H1 (cell line): Measurements from ENCODE around the gene ZNF689. TPM values are rescaled to one million over a fixed set of nuclear protein-coding genes. Genes with fewer than 3 reads are reported as not detected.

Source experiments
- CTCF ChIA-PET: fragments of 300-600 bp; sonication (Branson Sonifier 250); formaldehyde crosslinking; loops from one replicate; lab custom pipeline; 2021; ENCODE audit not compliant: partially characterized antibody; lab: Charles Lee
- POLR2A ChIA-PET: fragments of 300-600 bp; sonication (Branson Sonifier 250); formaldehyde crosslinking; loops from one replicate; lab custom pipeline; 2021; ENCODE audit warnings: inconsistent platforms; ENCODE audit not compliant: partially characterized antibody; lab: Charles Lee
- DNase-seq, 2 experiments: peaks; one replicate each; pipeline versions ENCODE4 v3.0.0 to v3.0.0-alpha.2; 2010 to 2022; ENCODE audit warnings: low spot score in 2 of 2, low read depth in 1 of 2, mixed read lengths in 1 of 2
- FAIRE-seq: peaks from 2 replicates; lab custom pipeline; 2011; peaks lifted over from hg19 to GRCh38; lab: Jason Lieb, UNC
- H2AFZ ChIP-seq: 2 replicates; pipeline ENCODE4 v1.8.1; 2012; ENCODE audit warnings: low read length, inconsistent platforms
- H2AK5ac ChIP-seq: 2 replicates; pipeline ENCODE4 v1.6.1; 2013; ENCODE audit warnings: low read depth, low read length
- H2BK120ac ChIP-seq: replicated peaks from 2 replicates; pipeline ENCODE3; 2013; ENCODE audit warnings: low read depth, low read length, inconsistent platforms
- H2BK12ac ChIP-seq: 2 replicates; pipeline ENCODE4 v1.6.1; 2013; ENCODE audit warnings: low read depth, low read length
- H2BK15ac ChIP-seq: 2 replicates; pipeline ENCODE4 v1.6.1; 2013; ENCODE audit warnings: low read length
- H2BK20ac ChIP-seq: 2 replicates; pipeline ENCODE4 v1.6.1; 2013; ENCODE audit warnings: low read length
- H2BK5ac ChIP-seq: 2 replicates; pipeline ENCODE4 v1.6.1; 2013; ENCODE audit warnings: low read depth, low read length
- H3K14ac ChIP-seq: 2 replicates; pipeline ENCODE4 v1.6.1; 2013; ENCODE audit warnings: inconsistent platforms; ENCODE audit not compliant: insufficient read length
- H3K18ac ChIP-seq: 2 replicates; pipeline ENCODE4 v1.6.1; 2013; ENCODE audit warnings: low read length; ENCODE audit errors: extremely low read depth
- H3K23ac ChIP-seq: 2 replicates; pipeline ENCODE4 v1.6.1; 2013; ENCODE audit warnings: inconsistent platforms; ENCODE audit not compliant: insufficient read length
- H3K23me2 ChIP-seq: 2 replicates; pipeline ENCODE4 v1.6.1; 2013; ENCODE audit warnings: low read depth, low read length
- H3K27ac ChIP-seq: 2 replicates; pipeline ENCODE4 v1.6.1; 2011; ENCODE audit warnings: low read depth, low read length, inconsistent platforms
- H3K27me3 ChIP-seq, 4 experiments: replicated peaks in 1 of 4; 1 replicate in 1 of 4; 2 replicates in 3 of 4; pipeline versions ENCODE4 v1.6.1 to v1.8.1; 2011 to 2013; ENCODE audit warnings: low read length in 3 of 4, mild to moderate bottlenecking in 3 of 4, inconsistent platforms in 2 of 4, mixed read lengths in 2 of 4, moderate library complexity in 1 of 4; ENCODE audit not compliant: control insufficient read depth in 3 of 4, insufficient read depth in 3 of 4; ENCODE audit errors: extremely low read depth in 1 of 4
- H3K36me3 ChIP-seq, 4 experiments: 2 replicates each; pipeline versions ENCODE4 v1.6.1 to v1.8.1; 2011 to 2013; ENCODE audit warnings: mild to moderate bottlenecking in 4 of 4, low read length in 3 of 4, moderate library complexity in 2 of 4, control low read depth in 1 of 4, inconsistent platforms in 1 of 4; ENCODE audit not compliant: insufficient read depth in 4 of 4, control insufficient read depth in 2 of 4
- H3K4ac ChIP-seq: replicated peaks from 2 replicates; pipeline ENCODE3; 2013; ENCODE audit warnings: low read length, low read depth, mixed read lengths, inconsistent platforms; ENCODE audit not compliant: insufficient read length
- H3K4me1 ChIP-seq, 4 experiments: replicated peaks in 1 of 4; 1 replicate in 1 of 4; 2 replicates in 3 of 4; pipeline versions ENCODE4 v1.6.1 to v1.8.1; 2011 to 2013; ENCODE audit warnings: low read length in 3 of 4, inconsistent platforms in 2 of 4, mixed read lengths in 1 of 4; ENCODE audit not compliant: insufficient read depth in 4 of 4, control insufficient read depth in 3 of 4
- H3K4me2 ChIP-seq, 2 experiments: 2 replicates each; pipeline versions ENCODE4 v1.6.1 to v1.8.1; 2011 to 2013; ENCODE audit warnings: low read depth in 2 of 2, low read length in 2 of 2, control low read depth in 1 of 2, inconsistent platforms in 1 of 2, mild to moderate bottlenecking in 1 of 2; ENCODE audit not compliant: insufficient read depth in 1 of 2
- H3K4me3 ChIP-seq, 4 experiments: fragments of 200-600, 300-600 bp in 1 of 4; sonication (generic), shearing (Covaris generic), sonication (Bioruptor Twin) in 1 of 4; 2 replicates each; pipeline versions ENCODE4 v1.5.1 to v1.8.1; 2011 to 2016; ENCODE audit warnings: low read length in 4 of 4, low read depth in 3 of 4, control low read depth in 2 of 4, inconsistent platforms in 2 of 4, mild to moderate bottlenecking in 2 of 4, mixed read lengths in 1 of 4, moderate library complexity in 1 of 4; ENCODE audit not compliant: insufficient read depth in 2 of 4; ENCODE audit errors: extremely low read depth in 1 of 4
- H3K56ac ChIP-seq: replicated peaks from 2 replicates; pipeline ENCODE3; 2013; ENCODE audit warnings: low read depth, mild to moderate bottlenecking, mixed read lengths, low read length, inconsistent platforms; ENCODE audit not compliant: insufficient read length
- H3K79me1 ChIP-seq: 2 replicates; pipeline ENCODE4 v1.6.1; 2013; ENCODE audit warnings: low read depth, low read length, control low read depth
- H3K79me2 ChIP-seq, 2 experiments: 2 replicates each; pipeline versions ENCODE4 v1.6.1 to v1.8.1; 2012 to 2013; ENCODE audit warnings: low read length in 2 of 2, mild to moderate bottlenecking in 2 of 2, inconsistent platforms in 1 of 2; ENCODE audit not compliant: insufficient read depth in 2 of 2, control insufficient read depth in 1 of 2
- H3K9ac ChIP-seq, 4 experiments: replicated peaks in 1 of 4; 1 replicate in 1 of 4; 2 replicates in 3 of 4; pipeline versions ENCODE4 v1.6.1 to v1.8.1; 2011 to 2013; ENCODE audit warnings: low read depth in 3 of 4, low read length in 3 of 4, control low read depth in 2 of 4, mild to moderate bottlenecking in 2 of 4, moderate library complexity in 2 of 4, inconsistent platforms in 1 of 4; ENCODE audit errors: extremely low read depth in 1 of 4
- H3K9me3 ChIP-seq, 2 experiments: 2 replicates each; pipeline versions ENCODE4 v1.6.1 to v1.8.1; 2012 to 2013; ENCODE audit warnings: mild to moderate bottlenecking in 2 of 2, moderate library complexity in 2 of 2, control low read depth in 1 of 2, inconsistent platforms in 1 of 2, low read depth in 1 of 2, low read length in 1 of 2, mixed read lengths in 1 of 2; ENCODE audit not compliant: insufficient read depth in 2 of 2
- H4K20me1 ChIP-seq, 2 experiments: replicated peaks in 1 of 2; 2 replicates each; pipeline versions ENCODE3 to v1.8.1; 2011 to 2013; ENCODE audit warnings: inconsistent platforms in 2 of 2, low read length in 2 of 2, mild to moderate bottlenecking in 1 of 2; ENCODE audit not compliant: insufficient read depth in 2 of 2, control insufficient read depth in 1 of 2
- H4K5ac ChIP-seq: 2 replicates; pipeline ENCODE4 v1.6.1; 2013; ENCODE audit warnings: low read length, low read depth, mixed read lengths, inconsistent platforms; ENCODE audit not compliant: insufficient read length
- H4K8ac ChIP-seq: 2 replicates; pipeline ENCODE4 v1.8.0; 2013; ENCODE audit warnings: mild to moderate bottlenecking, moderate library complexity, low read length, inconsistent platforms; ENCODE audit not compliant: insufficient read depth; ENCODE audit errors: extremely low read depth
- H4K91ac ChIP-seq: replicated peaks from 2 replicates; pipeline ENCODE3; 2013; ENCODE audit warnings: low read length, mixed read lengths, inconsistent platforms; ENCODE audit not compliant: insufficient read length
- BACH1 ChIP-seq: IDR thresholded peaks from 2 replicates; pipeline ENCODE4 v1.6.1; 2012; ENCODE audit warnings: low read length, improper control_type of control experiment
- CTBP2 ChIP-seq: IDR thresholded peaks from 2 replicates; pipeline ENCODE4 v1.7.0; 2011; ENCODE audit warnings: borderline replicate concordance, mild to moderate bottlenecking, moderate library complexity, mixed read lengths, low read length; ENCODE audit not compliant: insufficient read depth, insufficient read length
- GABPA ChIP-seq: IDR thresholded peaks from 2 replicates; pipeline ENCODE4 v1.6.1; 2011; ENCODE audit warnings: mild to moderate bottlenecking, low read length, moderate library complexity, borderline replicate concordance; ENCODE audit not compliant: insufficient read depth
- POLR2AphosphoS5 ChIP-seq: IDR thresholded peaks from 2 replicates; pipeline ENCODE4 v1.6.1; 2011; ENCODE audit warnings: low read depth, low read length
- RXRA ChIP-seq: IDR thresholded peaks from 2 replicates; pipeline ENCODE4 v1.6.1; 2011; ENCODE audit warnings: low read depth, mild to moderate bottlenecking, low read length, moderate library complexity; ENCODE audit not compliant: insufficient read depth
- SIX5 ChIP-seq: IDR thresholded peaks from 2 replicates; pipeline ENCODE4 v1.6.1; 2011; ENCODE audit warnings: mild to moderate bottlenecking, low read depth, low read length
- TEAD4 ChIP-seq: IDR thresholded peaks from 2 replicates; pipeline ENCODE4 v1.6.1; 2012; ENCODE audit warnings: low read depth, low read length, inconsistent platforms, mixed read lengths
- WGBS, 2 experiments: shearing (Covaris generic) in 1 of 2; methylation state at CpG; one replicate each; pipeline versions ENCODE4 v1.1.6 to v1.1.7; 2013 to 2015; ENCODE audit warnings: low lambda C conversion rate in 2 of 2, mixed read lengths in 2 of 2, inconsistent platforms in 1 of 2, low coverage in 1 of 2, missing lambda C conversion rate in 1 of 2; ENCODE audit not compliant: insufficient replicate concordance in 2 of 2, insufficient coverage in 1 of 2, insufficient read length in 1 of 2; ENCODE audit errors: extremely low coverage in 1 of 2, missing lambda C conversion rate in 1 of 2; 5-methylcytosine and 5-hydroxymethylcytosine counted together
- polyA plus RNA-seq, 7 experiments: library from polyadenylated mRNA; depleted of rRNA in 3 of 7; stranded (reverse) in 5 of 7; unstranded in 2 of 7; fragments of >200 nt in 5 of 7; fragments of 200-250 nt in 2 of 7; gene quantifications; 1 replicate in 5 of 7; 2 replicates in 1 of 7; 4 replicates in 1 of 7; pipeline versions ENCODE4 v1.2.1 to v1.2.3, GENCODE V29; 2011 to 2013; ENCODE audit warnings: missing spikeins in 2 of 7, mixed read lengths in 2 of 7
- total RNA-seq: library from RNA; stranded (reverse); fragmentation: NEBNext Ultra II Directional; extraction: Animal tissue kit (Norgen Biotek cat#: 25700); gene quantifications from 2 replicates; pipeline ENCODE4 v1.2.1, GENCODE V29; 2021

ZNF689 gene
- total and polyA plus RNA-seq, 2 of the 8 experiments (the other 6 are each of a cell fraction or from before 2014, with no cell fraction given), result 14.3 to 15.3 TPM

DNA sequence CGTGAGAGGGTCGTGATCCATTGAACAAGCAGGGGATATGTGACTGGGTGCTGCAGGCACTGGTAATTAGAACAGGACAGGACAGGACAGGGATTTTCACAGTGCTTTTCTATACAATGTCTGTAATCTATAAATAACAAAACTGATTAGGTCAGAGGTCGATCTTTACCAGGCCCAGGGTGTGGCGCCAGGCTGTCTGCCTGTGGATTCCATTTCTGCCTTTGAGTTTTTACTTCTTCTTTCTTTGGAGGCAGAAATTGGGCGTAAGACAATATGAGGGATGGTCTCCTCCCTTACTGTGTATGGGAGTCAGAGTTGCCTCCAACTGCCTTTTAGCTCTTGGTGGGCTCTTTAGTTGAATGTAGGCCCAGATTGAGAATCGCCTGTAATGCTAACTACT, 50.5 kb downstream of the ZNF689 start:
- Histone ChIP-seq H3K4me3 (no peak overlapping the region), H3K56ac (no peak overlapping the region)
- no peak for TF ChIP-seq BACH1
- TF ChIP-seq GABPA, result no peak
- no peak for TF ChIP-seq RXRA
- TF ChIP-seq CTBP2, result no peak
- TF ChIP-seq SIX5, result no peak
- no peak for TF ChIP-seq POLR2AphosphoS5
- TF ChIP-seq TEAD4, result no peak
- TF ChIP-seq, all 59 proteins: peak for 0
- CTCF ChIA-PET, result interaction anchor here (1.5 to 3.1 kb wide), 4 partner anchors 18 to 110 kb away, joined by 6 to 16 read pairs (median 9); partner anchors contain the start of gene ZNF785
- 89% methylated on average over 6 of the region's 6 CpGs; no CpG with 5 or more reads in 1 of the 2 experiments for WGBS, 2 experiments
- no peak overlapping the region for H4K5ac ChIP-seq
- no peak overlapping the region for H3K18ac ChIP-seq
- H4K91ac ChIP-seq, result no peak overlapping the region
- peaks cover 0 to 4% of the 10 kb centered on the region in 2 experiments for H4K20me1 ChIP-seq
- no peak overlapping the region for H3K14ac ChIP-seq
- H3K4me1 ChIP-seq, result peaks cover 0 to 5% (median 2%) of the 10 kb centered on the region in 4 experiments; a peak in 2 of 7 replicates
- no peaks in the 10 kb centered on the region for H3K79me1 ChIP-seq
- H3K27ac ChIP-seq, result no peak overlapping the region
- no peak overlapping the region for H3K4ac ChIP-seq
- peaks cover 0 to 8% (median 5%) of the 10 kb centered on the region in 4 experiments; a peak in 4 of 8 replicates for H3K36me3 ChIP-seq
- H2AK5ac ChIP-seq, result no peak overlapping the region
- H2BK15ac ChIP-seq, result no peak overlapping the region
- no peak overlapping the region for H2BK12ac ChIP-seq
- DNase-seq (no peak), FAIRE-seq (no peak)
- H3K9me3 ChIP-seq, result no peaks in the 10 kb centered on the region
- peaks cover 7% of the 10 kb centered on the region; the same call in 1 of the 2 replicates for H3K23me2 ChIP-seq
- H3K4me2 ChIP-seq, result no peak overlapping the region
- no peak overlapping the region for H3K9ac ChIP-seq
- no peaks in the 10 kb centered on the region for H3K79me2 ChIP-seq
- no peak overlapping the region for H2AFZ ChIP-seq
- H3K23ac ChIP-seq, result no peak overlapping the region
- no peak overlapping the region for H2BK5ac ChIP-seq
- no peak overlapping the region for H4K8ac ChIP-seq
- POLR2A ChIA-PET, result interaction anchor here (2.1 to 8.4 kb wide), 5 partner anchors 8 to 46 kb away, joined by 4 to 121 read pairs (median 20); partner anchors contain the start of genes ZNF688 and ZNF747
- no peak overlapping the region for H2BK120ac ChIP-seq
- H3K27me3 ChIP-seq, result peaks cover 0 to 3% (median 1%) of the 10 kb centered on the region in 4 experiments; a peak in 1 of 7 replicates
- no peak overlapping the region for H2BK20ac ChIP-seq
